T-cell (primary cell): Measurements from ENCODE around the gene DNAJC4. TPM values are rescaled to one million over a fixed set of nuclear protein-coding genes. Genes with fewer than 3 reads are reported as not detected.
"Not testable (repeated sequence)": the region's sequence is repeated elsewhere in the genome, so short reads cannot be mapped to it uniquely, and the experiment has no call there.

Experiments used
- ATAC-seq, 4 experiments: fragments of 200-7000 bp in 3 of 4; fragments of 150-1000 bp in 1 of 4; cut with Tn5 transposase; replicated peaks in 1 of 4; 1 replicate in 3 of 4; 2 replicates in 1 of 4; pipeline ENCODE4 v1.10.0; 2021; ENCODE audit warnings: moderate library complexity in 3 of 4, mild to moderate bottlenecking in 2 of 4, moderate number of reproducible peaks in 1 of 4
- CTCF ChIA-PET, 2 donors: fragments of 300-600 bp; sonication (Branson Sonifier 250); formaldehyde crosslinking; loops; one replicate each; lab custom pipeline; 2022; ENCODE audit warnings: antibody characterized with exemption in 2 of 2; lab: Charles Lee
- POLR2A ChIA-PET, 2 donors: fragments of 300-600 bp; sonication (Branson Sonifier 250); formaldehyde crosslinking; loops; one replicate each; lab custom pipeline; 2022; ENCODE audit warnings: antibody characterized with exemption in 2 of 2; lab: Charles Lee
- DNase-seq, 35 experiments: peaks; one replicate each; pipeline versions ENCODE4 v3.0.0 to v3.0.0-alpha.2; 2013 to 2023
- H3K27ac ChIP-seq: one replicate; pipeline ENCODE4 v1.5.1; 2013; ENCODE audit warnings: low read length
- H3K27me3 ChIP-seq, 2 experiments: replicated peaks in 1 of 2; 1 replicate in 1 of 2; 2 replicates in 1 of 2; pipeline versions ENCODE4 v1.6.1 to v1.7.0; 2013; ENCODE audit warnings: low read length in 1 of 2, mixed read lengths in 1 of 2; ENCODE audit not compliant: control insufficient read depth in 2 of 2, insufficient read depth in 2 of 2; ENCODE audit errors: extremely low read depth in 1 of 2
- H3K36me3 ChIP-seq, 2 donors: 1 replicate in 1 of 2; 2 replicates in 1 of 2; pipeline versions ENCODE4 v1.6.1 to v1.7.0; 2013; ENCODE audit warnings: low read length in 1 of 2; ENCODE audit not compliant: control insufficient read depth in 2 of 2, insufficient read depth in 1 of 2; ENCODE audit errors: extremely low read depth in 1 of 2
- H3K4me1 ChIP-seq, 2 experiments: 1 replicate in 1 of 2; 2 replicates in 1 of 2; pipeline versions ENCODE4 v1.6.1 to v1.7.0; 2013; ENCODE audit warnings: low read length in 2 of 2, mixed read lengths in 1 of 2; ENCODE audit not compliant: insufficient read depth in 2 of 2, control insufficient read depth in 1 of 2; ENCODE audit errors: extremely low read depth in 1 of 2
- H3K4me3 ChIP-seq, 2 donors: 1 replicate in 1 of 2; 2 replicates in 1 of 2; pipeline versions ENCODE4 v1.5.1 to v1.7.0; 2013; ENCODE audit warnings: mild to moderate bottlenecking in 2 of 2, low read length in 1 of 2, moderate library complexity in 1 of 2; ENCODE audit not compliant: control insufficient read depth in 1 of 2; ENCODE audit errors: extremely low read depth in 1 of 2
- H3K9me3 ChIP-seq: 2 replicates; pipeline ENCODE4 v1.7.0; 2013
- H3K27ac Mint-ChIP-seq, 2 donors: one replicate each; pipeline ENCODE4 v1.8.0; 2020 to 2021; ENCODE audit warnings: mild to moderate bottlenecking in 2 of 2, mixed read lengths in 2 of 2
- H3K27me3 Mint-ChIP-seq, 2 donors: one replicate each; pipeline ENCODE4 v1.8.0; 2021 to 2022; ENCODE audit warnings: mixed read lengths in 2 of 2
- H3K36me3 Mint-ChIP-seq: one replicate; pipeline ENCODE4 v1.8.0; 2021; ENCODE audit warnings: mixed read lengths
- H3K4me1 Mint-ChIP-seq, 3 donors: one replicate each; pipeline ENCODE4 v1.8.0; 2020 to 2022; ENCODE audit warnings: mixed read lengths in 3 of 3, mild to moderate bottlenecking in 1 of 3
- H3K4me3 Mint-ChIP-seq, 3 donors: one replicate each; pipeline ENCODE4 v1.8.0; 2020 to 2022; ENCODE audit warnings: mild to moderate bottlenecking in 3 of 3, mixed read lengths in 3 of 3, moderate library complexity in 3 of 3
- H3K9me3 Mint-ChIP-seq, 3 donors: one replicate each; pipeline ENCODE4 v1.8.0; 2020 to 2022; ENCODE audit warnings: mixed read lengths in 3 of 3
- WGBS: methylation state at CpG from one replicate; pipeline ENCODE4 v1.1.5; 2013; ENCODE audit warnings: missing lambda C conversion rate; ENCODE audit not compliant: insufficient coverage; 5-methylcytosine and 5-hydroxymethylcytosine counted together
- total RNA-seq, 35 experiments: library from RNA in 6 of 35; stranded (reverse) in 6 of 35; fragments of 120-200 nt in 1 of 35; gene quantifications; one replicate each; pipeline versions ENCODE4 v1.2.1 to v1.2.4 and lab custom pipeline; 2013 to 2026

Gene DNAJC4
- total RNA-seq, 5 donors from 2014 or later (not counting 1 experiment from before 2014, with no cell fraction given): 46.2 to 64.7 (median 51.4) TPM

- Mint-ChIP-seq H3K36me3 (no peaks in the 10 kb centered on the region), H3K27ac (peak overlapping the region; percentile 72 to 77), H3K4me1 (peaks cover 36 to 50% (median 49%) of the 10 kb centered on the region in 3 donors), H3K9me3 (no peaks in the 10 kb centered on the region), H3K4me3 (peak overlapping the region; percentile 13 to 93 (median 66)), H3K27me3 (no peaks in the 10 kb centered on the region)
- no peak for ATAC-seq
- 49% methylated on average over 2 of the region's 5 CpGs for WGBS
- Histone ChIP-seq H3K27ac (no peak overlapping the region), H3K36me3 (peaks cover 6 to 10% of the 10 kb centered on the region in 2 donors), H3K4me1 (peaks cover 12 to 60% of the 10 kb centered on the region in 2 experiments), H3K27me3 (no peaks in the 10 kb centered on the region), H3K4me3 (no peak overlapping the region), H3K9me3 (no peaks in the 10 kb centered on the region)
- POLR2A ChIA-PET: interaction anchor here in 1 of 2 donors (0.5 kb wide), 1 partner anchor 533 kb away, joined by 3 read pairs; no protein-coding TSS in a partner anchor
- DNase-seq: no peak
- CTCF ChIA-PET: no interaction called here
Observed at GRCh38 chr11:64244107-64244506, 13.8 kb downstream of the DNAJC4 start.

GRCh38 chr11:64244966-64245365 lies 14.6 kb downstream of the DNAJC4 start:
- ATAC-seq (no peak), DNase-seq (no peak)
- WGBS: 43% methylated on average over 3 of the region's 6 CpGs
- ChIA-PET POLR2A (interaction anchor here in 1 of 2 donors (0.6 to 0.7 kb wide), 3 partner anchors 14 to 21 kb away, joined by 3 to 11 read pairs (median 4); no protein-coding TSS in a partner anchor), CTCF (interaction anchor here in 1 of 2 donors (0.6 to 1.1 kb wide), 4 partner anchors 18 to 73 kb away, joined by 3 to 4 read pairs (median 3); partner anchors contain the start of gene PRDX5)
- no peaks in the 10 kb centered on the region for H3K9me3 ChIP-seq
- Mint-ChIP-seq H3K4me1 (peaks cover 38 to 48% (median 45%) of the 10 kb centered on the region in 3 donors), H3K27me3 (no peaks in the 10 kb centered on the region), H3K27ac (peak overlapping the region; percentile 87 to 88), H3K36me3 (no peaks in the 10 kb centered on the region), H3K4me3 (peak overlapping the region; percentile 80 to 90 (median 89)), H3K9me3 (no peaks in the 10 kb centered on the region)
- H3K36me3 ChIP-seq: peaks cover 6 to 10% of the 10 kb centered on the region in 2 donors
- H3K4me3 ChIP-seq: peak overlapping the region in 1 of 2 donors; percentile 64
- H3K27me3 ChIP-seq: no peaks in the 10 kb centered on the region
- peak overlapping the region; percentile 30 for H3K27ac ChIP-seq
- H3K4me1 ChIP-seq: peaks cover 12 to 57% of the 10 kb centered on the region in 2 experiments

- peak overlapping the region; percentile 43 for H3K27ac ChIP-seq
- ATAC-seq (no peak), DNase-seq (peak in 18 of 35 experiments; percentile 18 to 63 (median 36))
- Mint-ChIP-seq H3K36me3 (no peaks in the 10 kb centered on the region), H3K9me3 (no peaks in the 10 kb centered on the region), H3K27me3 (no peaks in the 10 kb centered on the region), H3K4me1 (peaks cover 36 to 46% (median 41%) of the 10 kb centered on the region in 3 donors), H3K4me3 (peak overlapping the region; percentile 80 to 90 (median 89)), H3K27ac (peak overlapping the region; percentile 87 to 88)
- H3K27me3 ChIP-seq: peaks cover 0 to under 1% of the 10 kb centered on the region in 2 experiments
- H3K4me1 ChIP-seq: peaks cover 12 to 57% of the 10 kb centered on the region in 2 experiments
- ChIA-PET POLR2A (interaction anchor here in 1 of 2 donors (0.7 kb wide), 1 partner anchor 18 kb away, joined by 11 read pairs; no protein-coding TSS in a partner anchor), CTCF (interaction anchor here in 1 of 2 donors (0.6 to 1.1 kb wide), 4 partner anchors 19 to 72 kb away, joined by 3 to 4 read pairs (median 3); partner anchors contain the start of gene PRDX5)
- no peaks in the 10 kb centered on the region for H3K9me3 ChIP-seq
- WGBS: 10% methylated on average over 2 of the region's 6 CpGs
- peak overlapping the region; percentile 64 to 76 for H3K4me3 ChIP-seq
- H3K36me3 ChIP-seq: peaks cover 6 to 10% of the 10 kb centered on the region in 2 donors
Observed at GRCh38 chr11:64245401-64245796, 15.1 kb downstream of the DNAJC4 start.

- Mint-ChIP-seq H3K27ac (peak overlapping the region; percentile 87 to 88), H3K27me3 (no peaks in the 10 kb centered on the region), H3K9me3 (no peaks in the 10 kb centered on the region), H3K36me3 (no peaks in the 10 kb centered on the region), H3K4me1 (peaks cover 36 to 45% (median 38%) of the 10 kb centered on the region in 3 donors), H3K4me3 (peak overlapping the region; percentile 80 to 90 (median 89))
- no peaks in the 10 kb centered on the region for H3K9me3 ChIP-seq
- peak overlapping the region; percentile 43 for H3K27ac ChIP-seq
- H3K4me3 ChIP-seq: peak overlapping the region; percentile 64 to 76
- peaks cover 6 to 10% of the 10 kb centered on the region in 2 donors for H3K36me3 ChIP-seq
- peaks cover 0 to 7% of the 10 kb centered on the region in 2 experiments for H3K27me3 ChIP-seq
- CTCF ChIA-PET: interaction anchor here (0.6 to 1.1 kb wide), 5 partner anchors 41 to 72 kb away, joined by 3 to 5 read pairs (median 3); partner anchors contain the start of genes PRDX5 (in 1 of the 2) and STIP1 (in 1 of the 2)
- peaks cover 14 to 60% of the 10 kb centered on the region in 2 experiments for H3K4me1 ChIP-seq
- WGBS: under 1% methylated on average over 41 of the region's 46 CpGs
- peak in 18 of 35 experiments; percentile 25 to 77 (median 38) for DNase-seq
- ATAC-seq: no peak
- POLR2A ChIA-PET: no interaction called here
Observed at GRCh38 chr11:64245797-64246620, 15.7 kb downstream of the DNAJC4 start.

GRCh38 chr11:64246621-64246870 lies 16.2 kb downstream of the DNAJC4 start:
- peak overlapping the region in 1 of 2 donors; percentile 66 for H3K27ac Mint-ChIP-seq
- ATAC-seq: peak; percentile 13 to 34 (median 17)
- H3K9me3 ChIP-seq, H3K27ac ChIP-seq, DNase-seq, H3K36me3 Mint-ChIP-seq, CTCF ChIA-PET, H3K4me3 ChIP-seq, POLR2A ChIA-PET, H3K27me3 Mint-ChIP-seq, H3K9me3 Mint-ChIP-seq, H3K27me3 ChIP-seq: not testable (repeated sequence)
- peak overlapping the region; percentile 76 to 89 (median 83) for H3K4me3 Mint-ChIP-seq
- WGBS: under 1% methylated on average over 34 of the region's 43 CpGs
- H3K36me3 ChIP-seq: peaks cover 6 to 10% of the 10 kb centered on the region in 2 donors
- H3K4me1 Mint-ChIP-seq: peaks cover 35 to 46% (median 36%) of the 10 kb centered on the region in 3 donors
- peaks cover 14 to 63% of the 10 kb centered on the region in 2 experiments for H3K4me1 ChIP-seq
